Stimulated activated CD8-positive, alpha-beta memory T cell treated with anti-CD3 and anti-CD28 coated beads, Interleukin-4, amount 100 ng/mL, for 4 hours (primary cell): ENCODE results near the gene SLC6A4.

Experiments
- DNase-seq, 2 donors: peaks; one replicate each; pipeline ENCODE4 v3.0.0-alpha.2; 2020; ENCODE audit warnings: low read depth in 2 of 2, low spot score in 1 of 2

The SLC6A4 gene

DNA sequence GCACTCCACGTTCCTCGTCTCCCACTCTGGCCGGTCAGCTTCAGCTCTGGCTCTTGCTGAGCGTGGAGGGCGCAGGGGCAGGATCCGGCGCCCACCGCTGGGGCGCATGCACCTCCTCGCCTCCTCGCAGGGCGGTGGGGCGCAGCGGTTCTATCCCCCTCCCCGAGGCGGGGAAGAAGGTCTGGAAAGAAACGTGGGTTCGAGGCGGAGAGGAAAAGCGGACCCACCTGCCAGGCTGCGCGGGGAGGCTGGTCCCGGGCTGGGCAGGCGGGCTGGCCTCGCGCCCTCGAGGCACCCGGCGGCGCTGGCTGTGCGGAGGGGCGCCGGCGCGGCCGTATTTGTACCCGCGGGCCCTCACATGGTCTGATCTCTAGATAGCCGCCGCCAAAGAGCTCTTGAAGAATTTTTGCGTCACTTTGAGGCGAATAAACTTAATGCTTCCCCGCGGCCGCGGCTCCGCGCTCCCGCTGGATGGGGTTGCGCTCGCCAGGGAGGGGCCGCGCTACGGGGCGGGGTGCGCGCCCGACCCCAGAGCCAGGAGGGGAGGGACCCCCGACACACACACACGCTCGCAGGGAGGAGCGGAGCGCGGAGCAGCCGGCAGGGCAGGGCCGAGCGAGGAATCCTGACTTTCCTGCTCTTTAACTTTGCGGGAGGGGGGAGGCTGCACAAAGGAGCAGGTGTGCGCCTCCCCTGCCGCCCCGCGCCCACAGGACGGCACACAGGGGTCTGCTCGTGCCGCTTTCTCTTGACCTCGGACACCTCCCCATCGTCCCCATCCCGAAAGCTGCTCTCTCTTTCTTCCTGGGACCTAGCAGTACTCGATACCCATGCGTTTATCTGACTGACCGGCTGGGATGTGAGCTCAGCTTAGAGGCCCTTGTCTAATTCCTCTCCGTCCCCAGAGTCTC, at the start of gene SLC6A4:
Gene SLC6A4 (minus strand): TSS at position 312 of the 911 bp plus-strand sequence. CDS start 13,739 bp downstream, outside the sequence.
- DNase-seq = no peak

DNA sequence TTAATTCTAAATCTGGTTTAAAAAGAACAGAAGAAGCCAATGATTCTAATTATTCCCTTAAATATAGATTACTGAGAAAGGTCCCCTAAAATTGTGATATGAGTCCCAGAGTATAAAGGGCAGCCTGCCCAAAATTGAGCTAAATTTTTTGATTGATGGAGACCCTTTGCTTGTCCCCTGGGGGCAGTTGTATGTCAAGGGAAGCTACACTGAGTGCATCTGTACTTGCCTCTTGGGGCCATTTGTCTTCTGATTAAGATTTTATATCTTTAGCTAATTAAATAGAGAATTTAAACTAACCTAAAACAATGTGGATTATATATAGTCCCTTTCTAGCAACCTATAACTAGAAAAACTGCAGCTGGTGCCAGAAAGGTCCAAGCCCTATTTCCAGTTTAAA, 43.7 kb upstream of the SLC6A4 start:
- no peak for DNase-seq

DNA sequence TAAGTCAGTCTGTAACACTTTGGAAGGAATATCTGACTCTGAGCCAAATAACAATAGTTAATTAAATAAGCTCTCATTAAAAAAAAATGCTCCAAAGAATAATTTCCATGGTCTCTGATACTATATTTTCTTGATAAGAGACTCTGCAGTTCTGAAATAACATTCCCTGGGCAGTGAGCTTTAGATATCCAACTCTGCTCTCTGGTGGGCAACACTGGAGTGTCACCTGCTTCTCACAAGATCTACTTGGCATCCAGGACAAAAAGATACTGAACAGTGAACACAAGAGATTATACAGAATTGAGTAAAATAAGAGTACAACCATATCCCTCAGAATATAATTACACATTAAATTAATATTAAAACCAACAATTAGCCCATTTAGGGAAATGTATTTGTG, 42.5 kb upstream of the SLC6A4 start:
- no peak for DNase-seq

- DNase-seq = no peak
Measured at GRCh38 chr17:30275911-30276310, 40.4 kb upstream of the SLC6A4 start.

DNA sequence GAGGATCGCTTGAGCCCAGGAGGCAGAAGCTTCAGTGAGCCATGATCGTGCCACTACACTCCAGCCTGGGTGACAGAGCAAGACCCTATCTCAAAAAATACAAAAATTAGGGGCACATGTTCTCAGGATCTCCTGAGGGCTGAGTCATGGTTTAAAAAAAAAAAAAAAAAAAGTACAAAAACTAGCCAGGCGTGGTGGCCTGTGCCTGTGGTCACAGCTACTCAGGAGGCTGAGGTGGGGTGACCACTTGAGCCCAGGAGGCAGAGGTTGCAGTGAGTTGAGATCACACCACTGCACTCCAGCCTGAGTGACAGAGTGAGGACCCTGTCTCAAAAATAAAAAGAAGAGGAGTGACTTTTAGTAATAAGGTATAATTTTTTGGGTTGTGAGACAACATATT, 39.4 kb upstream of the SLC6A4 start:
- DNase-seq = no peak

DNA sequence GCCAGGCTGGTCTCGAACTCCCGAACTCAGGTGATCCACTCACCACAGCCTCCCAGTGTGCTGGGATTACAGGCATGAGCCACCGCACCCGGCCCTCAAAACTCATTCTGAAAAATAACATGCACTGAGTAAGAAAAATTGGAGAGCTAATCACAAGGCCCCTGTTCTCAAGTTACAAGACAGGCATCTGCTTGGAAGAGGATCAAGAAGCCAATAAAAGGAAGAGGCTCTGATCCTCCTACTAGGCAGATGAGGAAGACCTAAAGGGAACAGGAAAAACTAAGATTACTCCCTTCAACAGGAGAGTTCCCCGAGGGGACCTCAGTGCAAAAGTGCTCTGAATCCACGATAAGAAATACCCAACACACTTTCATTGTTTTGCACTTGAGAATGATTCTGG, 37.9 kb upstream of the SLC6A4 start:
- DNase-seq = no peak

DNA sequence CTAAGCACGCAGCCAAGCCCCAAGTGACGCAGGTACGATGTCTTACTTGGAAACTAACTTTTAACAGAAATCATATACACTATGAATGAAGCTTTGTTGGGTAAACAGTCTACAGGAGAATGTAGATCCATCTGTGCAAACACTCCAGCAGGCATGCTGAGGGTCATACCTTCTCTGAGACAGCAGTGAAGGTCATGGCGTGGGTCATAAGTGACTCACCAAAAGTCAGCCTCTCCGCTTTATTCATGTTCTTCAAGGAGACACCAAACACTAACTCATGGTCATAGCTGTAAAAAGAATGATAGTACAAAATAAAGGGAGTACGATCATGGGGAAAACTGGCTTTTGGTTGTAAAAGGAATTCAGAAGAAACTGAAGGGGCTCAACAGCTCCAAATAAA, 35.6 kb upstream of the SLC6A4 start:
- DNase-seq = no peak

DNA sequence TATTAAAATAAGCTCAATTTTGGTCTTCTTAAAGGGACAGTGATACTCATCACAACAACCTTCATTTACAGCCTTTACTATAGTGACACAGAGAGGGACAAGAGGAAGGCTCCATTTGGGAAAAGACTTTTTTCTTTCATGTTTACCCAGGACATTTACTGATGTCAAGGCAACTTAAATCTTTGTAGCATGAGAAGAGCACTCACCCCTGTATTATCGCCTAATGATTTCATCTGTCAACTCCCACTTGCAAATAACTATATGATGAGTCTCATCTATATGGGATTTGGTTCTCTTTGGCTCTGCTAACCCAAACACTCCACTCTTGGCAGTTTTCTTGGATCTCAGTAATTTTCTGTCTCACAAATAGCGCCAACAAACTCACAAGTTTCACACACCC, 32.1 kb upstream of the SLC6A4 start:
- no peak for DNase-seq

- DNase-seq = no peak
Measured at GRCh38 chr17:30263552-30264333, 28.2 kb upstream of the SLC6A4 start.

DNA sequence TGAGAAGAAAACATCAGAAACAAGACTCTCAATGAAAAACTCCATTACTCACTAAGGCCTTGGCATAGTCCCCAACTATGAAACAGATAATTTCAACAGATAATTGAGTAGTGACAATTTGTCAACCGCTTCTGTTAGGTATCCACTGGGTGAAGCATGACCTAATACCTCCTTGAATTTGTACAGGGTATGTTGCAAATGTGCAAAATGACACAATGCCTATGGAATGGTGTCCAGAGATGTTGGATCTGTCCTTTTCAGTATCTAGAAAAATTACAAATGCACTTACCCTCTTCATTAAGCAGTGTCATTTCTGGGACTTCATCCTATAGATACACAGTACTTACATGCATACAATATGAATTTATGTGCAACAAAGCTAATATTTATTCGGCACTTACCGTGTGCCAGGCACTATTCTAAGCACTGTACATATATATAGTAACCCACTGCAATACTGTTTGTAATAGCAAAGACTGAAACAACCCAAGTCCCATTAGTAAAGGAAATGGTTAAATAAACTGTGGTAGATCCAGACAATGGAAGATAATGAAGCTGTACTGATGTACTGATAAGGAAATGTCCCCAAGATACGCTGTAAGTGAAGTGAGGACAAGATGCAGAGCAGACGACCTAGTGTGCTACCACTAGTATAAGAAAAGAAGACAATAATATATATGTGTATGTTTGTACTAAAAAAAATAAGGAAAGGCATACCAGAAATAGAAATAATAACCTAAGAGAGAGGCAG, 21.4 kb upstream of the SLC6A4 start:
- DNase-seq = no peak

GRCh38 chr17:30254150-30254549, 18.7 kb upstream of the SLC6A4 start:
- DNase-seq = no peak

DNA sequence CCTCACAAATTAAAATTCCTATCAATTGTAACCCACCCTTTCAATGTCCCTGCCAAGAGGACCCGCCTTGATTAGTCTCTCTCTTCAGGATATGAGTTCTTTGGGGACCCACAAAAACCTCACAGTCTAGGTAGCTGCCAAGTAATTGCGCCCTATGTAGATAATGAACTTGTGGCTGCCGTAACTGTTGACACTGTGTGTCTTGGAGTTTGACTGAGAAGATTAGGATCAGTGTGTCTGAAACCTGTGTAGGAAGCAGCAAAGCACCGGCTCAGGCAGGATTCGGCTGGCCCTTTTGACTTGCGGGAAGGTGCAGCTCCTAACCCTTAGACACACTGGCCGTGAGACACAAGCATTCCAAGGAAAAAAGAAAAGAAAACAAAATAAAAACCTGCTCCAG, 17.8 kb upstream of the SLC6A4 start:
- no peak for DNase-seq

DNA sequence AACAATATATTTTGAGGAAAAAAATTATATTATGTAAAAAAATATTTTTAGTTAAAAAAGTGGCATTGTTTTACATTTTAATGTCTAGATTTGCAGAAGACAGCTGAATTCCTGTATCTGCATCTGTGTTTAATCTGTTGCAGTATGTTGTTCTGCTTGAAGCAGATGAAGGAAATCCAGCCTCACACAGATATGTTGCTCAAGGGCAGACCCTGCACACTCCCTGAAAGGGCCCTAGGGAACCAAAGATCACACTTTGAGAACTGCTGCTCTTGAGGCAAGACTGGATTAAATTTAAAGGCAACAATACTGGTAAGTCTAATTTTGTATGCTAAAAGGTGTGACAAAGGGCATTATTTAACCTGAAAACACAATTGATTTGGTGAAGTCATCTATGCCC, 16.4 kb upstream of the SLC6A4 start:
- DNase-seq = no peak

- DNase-seq = no peak
Measured at GRCh38 chr17:30249460-30249859, 14.0 kb upstream of the SLC6A4 start.

- DNase-seq = no peak
Measured at GRCh38 chr17:30248786-30249185, 13.3 kb upstream of the SLC6A4 start.

- no peak for DNase-seq
Measured at GRCh38 chr17:30246460-30246859, 11.0 kb upstream of the SLC6A4 start.

GRCh38 chr17:30244853-30245385, 9.4 kb upstream of the SLC6A4 start:
- no peak for DNase-seq

DNA sequence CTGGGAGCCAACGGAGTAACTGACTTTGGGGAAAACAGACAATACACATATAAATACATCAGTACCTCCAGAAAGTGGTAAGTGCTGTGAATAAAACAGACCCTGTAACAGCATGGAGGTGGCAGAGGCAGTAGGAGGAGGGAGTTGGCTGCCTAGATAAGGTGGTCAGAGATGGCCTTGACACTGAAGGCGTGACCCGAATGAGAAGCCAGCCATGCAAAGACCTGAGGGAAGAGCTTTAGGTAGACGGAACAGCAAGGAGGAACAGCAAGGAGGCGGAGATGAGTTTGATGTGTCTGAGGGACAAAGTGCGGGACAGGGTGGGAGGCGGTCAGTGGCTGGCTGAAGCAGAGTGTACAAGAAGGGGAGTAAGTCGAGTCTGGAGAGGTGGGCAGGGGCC, 8.1 kb upstream of the SLC6A4 start:
- DNase-seq = no peak

GRCh38 chr17:30243002-30243401, 7.5 kb upstream of the SLC6A4 start:
- DNase-seq = no peak

- DNase-seq = no peak
Measured at GRCh38 chr17:30241051-30241450, 5.6 kb upstream of the SLC6A4 start.

DNA sequence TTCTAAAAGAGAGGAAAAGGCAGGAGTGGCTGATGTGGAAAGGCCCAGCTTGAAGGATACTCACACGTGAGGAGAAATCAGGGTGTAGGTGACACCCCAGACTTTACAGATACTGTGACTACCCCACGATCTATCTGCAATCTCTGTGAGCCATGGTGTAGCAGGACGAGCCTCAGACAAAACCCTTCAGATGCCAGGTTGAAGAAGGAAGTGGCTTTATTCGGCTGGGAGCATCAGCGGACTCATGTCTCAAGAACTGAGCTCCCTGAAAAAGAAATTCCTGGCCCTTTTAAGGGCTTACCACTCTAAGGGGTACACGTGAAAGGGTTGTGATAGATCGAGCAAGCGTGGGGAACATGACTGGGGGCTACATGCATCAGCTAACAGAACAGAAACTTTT, 4.7 kb upstream of the SLC6A4 start:
- DNase-seq = no peak
